Neural cell (in vitro differentiated cells): ENCODE results near the gene SYK.

Experiments
- EZH2 ChIP-seq: fragments of 200-600, 300-800 bp; shearing (Covaris generic), sonication (generic); IDR thresholded peaks from 2 replicates; pipeline ENCODE4 v1.6.1; 2014; ENCODE audit warnings: antibody characterized with exemption, low read length, borderline replicate concordance, mild to moderate bottlenecking; ENCODE audit not compliant: insufficient read depth, poor library complexity, severe bottlenecking
- POLR2AphosphoS5 ChIP-seq: IDR thresholded peaks from 2 replicates; pipeline ENCODE4 v1.6.1; 2012
- RAD21 ChIP-seq: fragments of 450-650 bp; conservative IDR thresholded peaks from 2 replicates; pipeline ENCODE4 v1.6.1; 2014; ENCODE audit warnings: antibody characterized with exemption, mild to moderate bottlenecking, moderate library complexity
- SMC3 ChIP-seq: fragments of 450-650 bp; conservative IDR thresholded peaks from 2 replicates; pipeline ENCODE4 v1.6.1; 2014; ENCODE audit warnings: antibody characterized with exemption, mild to moderate bottlenecking, moderate library complexity; ENCODE audit not compliant: poor library complexity
- TAF1 ChIP-seq: IDR thresholded peaks from 2 replicates; pipeline ENCODE4 v1.6.1; 2012; ENCODE audit warnings: low read depth
- TF ChIP-seq, protein P1 (sequence below): fragments of 450-650 bp; IDR thresholded peaks from 2 replicates; pipeline ENCODE4 v1.5.1; 2014; ENCODE audit warnings: antibody characterized with exemption, mild to moderate bottlenecking, moderate library complexity; ENCODE audit not compliant: poor library complexity, severe bottlenecking

DNA sequence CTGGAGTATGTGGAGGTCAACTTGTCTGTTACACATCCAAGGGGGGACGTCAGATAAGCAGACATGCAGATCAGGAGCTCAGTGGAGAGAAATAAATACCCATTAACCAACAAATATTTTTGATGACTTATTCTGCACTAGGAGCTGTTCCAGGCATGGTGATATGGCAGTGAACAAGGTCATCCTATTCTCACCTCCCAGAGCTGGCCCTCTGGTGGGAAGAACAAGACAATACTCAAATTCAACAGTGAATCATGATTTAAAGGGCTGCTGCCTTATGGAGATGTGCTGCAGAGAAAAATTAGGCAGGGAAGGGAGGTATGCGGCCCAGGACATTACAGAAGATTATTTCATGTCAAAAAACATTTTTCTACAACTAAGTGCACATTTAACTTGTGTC, 36.5 kb downstream of the SYK start:
- TF ChIP-seq, protein P1, sequence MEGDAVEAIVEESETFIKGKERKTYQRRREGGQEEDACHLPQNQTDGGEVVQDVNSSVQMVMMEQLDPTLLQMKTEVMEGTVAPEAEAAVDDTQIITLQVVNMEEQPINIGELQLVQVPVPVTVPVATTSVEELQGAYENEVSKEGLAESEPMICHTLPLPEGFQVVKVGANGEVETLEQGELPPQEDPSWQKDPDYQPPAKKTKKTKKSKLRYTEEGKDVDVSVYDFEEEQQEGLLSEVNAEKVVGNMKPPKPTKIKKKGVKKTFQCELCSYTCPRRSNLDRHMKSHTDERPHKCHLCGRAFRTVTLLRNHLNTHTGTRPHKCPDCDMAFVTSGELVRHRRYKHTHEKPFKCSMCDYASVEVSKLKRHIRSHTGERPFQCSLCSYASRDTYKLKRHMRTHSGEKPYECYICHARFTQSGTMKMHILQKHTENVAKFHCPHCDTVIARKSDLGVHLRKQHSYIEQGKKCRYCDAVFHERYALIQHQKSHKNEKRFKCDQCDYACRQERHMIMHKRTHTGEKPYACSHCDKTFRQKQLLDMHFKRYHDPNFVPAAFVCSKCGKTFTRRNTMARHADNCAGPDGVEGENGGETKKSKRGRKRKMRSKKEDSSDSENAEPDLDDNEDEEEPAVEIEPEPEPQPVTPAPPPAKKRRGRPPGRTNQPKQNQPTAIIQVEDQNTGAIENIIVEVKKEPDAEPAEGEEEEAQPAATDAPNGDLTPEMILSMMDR: no peak
- no peak for TF ChIP-seq TAF1
- no peak for TF ChIP-seq EZH2
- no peak for TF ChIP-seq RAD21
- TF ChIP-seq POLR2AphosphoS5: no peak
- TF ChIP-seq SMC3: no peak
